GM21390 (cell line): Measurements from ENCODE around the gene RELT.

Experiments used
- ATAC-seq: cut with Tn5 transposase; IDR thresholded peaks from one replicate; pipeline ENCODE4 v1.9.1; 2021; ENCODE audit not compliant: unreplicated experiment

RELT gene

GRCh38 chr11:73347067-73347466 lies 29.1 kb upstream of the RELT start:
- ATAC-seq = no peak

GRCh38 chr11:73348838-73349237 lies 27.4 kb upstream of the RELT start:
- ATAC-seq = no peak

- no peak for ATAC-seq
Observed at GRCh38 chr11:73349633-73350032, 26.6 kb upstream of the RELT start.

DNA sequence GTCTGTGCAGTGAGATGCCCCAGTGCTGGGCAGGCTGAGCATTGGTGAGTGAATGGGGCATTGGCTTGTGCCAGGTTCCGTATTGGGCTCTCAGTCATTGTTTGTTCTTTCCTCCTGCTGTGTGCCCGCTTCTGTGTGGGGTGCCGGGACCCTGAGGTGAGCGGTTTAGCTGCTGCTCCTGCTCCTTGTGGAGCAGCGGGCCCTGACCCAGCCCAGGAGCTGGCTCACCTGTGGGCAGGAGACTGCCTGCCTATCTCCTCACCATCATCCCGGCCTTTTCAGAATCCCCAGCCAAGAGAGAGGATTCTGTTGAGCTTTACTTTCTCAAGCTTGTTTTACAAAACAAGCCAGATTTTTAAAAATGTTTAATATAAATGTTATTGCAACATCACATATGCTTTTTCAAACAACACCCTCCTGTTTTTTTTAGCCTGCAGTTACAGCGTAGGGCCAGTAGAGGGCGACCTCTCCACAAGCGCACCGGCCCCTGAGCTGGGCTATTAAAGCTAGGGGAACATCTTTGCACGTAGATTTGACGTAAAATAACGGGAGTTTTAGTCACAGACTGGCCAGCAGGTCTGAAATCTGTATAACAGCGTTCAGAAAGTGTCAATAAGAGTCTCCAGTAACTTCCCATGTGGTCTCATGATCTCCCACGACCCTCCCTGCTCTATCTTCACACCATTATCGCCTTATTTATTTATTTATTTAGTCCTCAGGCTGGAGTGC lies 25.1 kb upstream of the RELT start:
- ATAC-seq = no peak

- no peak for ATAC-seq
Observed at GRCh38 chr11:73353422-73353821, 22.8 kb upstream of the RELT start.

GRCh38 chr11:73355109-73355508 lies 21.1 kb upstream of the RELT start:
- no peak for ATAC-seq

GRCh38 chr11:73356979-73357860 lies 19.0 kb upstream of the RELT start:
- ATAC-seq = no peak

GRCh38 chr11:73358071-73358470 lies 18.1 kb upstream of the RELT start:
- ATAC-seq = no peak

GRCh38 chr11:73359341-73359740 lies 16.9 kb upstream of the RELT start:
- ATAC-seq = no peak

GRCh38 chr11:73359930-73360742 lies 16.1 kb upstream of the RELT start:
- ATAC-seq = no peak

DNA sequence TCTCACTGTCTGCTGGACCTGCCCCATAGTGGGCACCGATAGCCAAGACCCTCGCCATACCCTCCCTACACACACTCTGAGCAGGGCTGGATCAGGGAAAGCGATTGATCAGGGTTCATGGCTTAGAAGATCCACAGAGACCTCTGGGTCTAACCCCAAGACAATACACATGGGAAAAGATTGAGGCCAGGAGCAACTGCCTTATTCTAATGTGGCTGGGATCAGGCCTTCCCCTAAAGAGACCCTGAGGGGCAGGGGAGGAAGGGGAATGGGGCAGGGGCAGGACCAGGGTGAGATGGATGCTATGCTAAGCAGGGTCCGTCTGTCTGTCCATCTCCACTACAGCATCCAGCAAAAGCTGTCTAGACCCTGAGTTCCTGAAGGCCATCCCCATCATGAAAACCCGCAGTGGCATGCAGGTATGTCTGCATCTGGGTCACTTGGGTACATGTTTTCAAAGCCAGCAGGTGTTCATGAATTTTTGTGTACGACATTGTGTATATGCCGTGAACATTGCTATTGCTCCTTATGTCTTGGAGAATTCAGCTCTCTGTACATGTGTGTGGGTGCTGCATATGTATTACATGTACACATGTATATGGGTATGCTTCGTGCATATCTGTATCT lies 15.3 kb upstream of the RELT start:
- no peak for ATAC-seq

- ATAC-seq = no peak
Observed at GRCh38 chr11:73361953-73362776, 14.0 kb upstream of the RELT start.

- no peak for ATAC-seq
Observed at GRCh38 chr11:73363147-73363546, 13.1 kb upstream of the RELT start.

GRCh38 chr11:73365352-73366264 lies 10.6 kb upstream of the RELT start:
- no peak for ATAC-seq

- no peak for ATAC-seq
Observed at GRCh38 chr11:73366265-73366610, 10.0 kb upstream of the RELT start.

- ATAC-seq = no peak
Observed at GRCh38 chr11:73366953-73367352, 9.2 kb upstream of the RELT start.

GRCh38 chr11:73367482-73368024 lies 8.6 kb upstream of the RELT start:
- no peak for ATAC-seq

DNA sequence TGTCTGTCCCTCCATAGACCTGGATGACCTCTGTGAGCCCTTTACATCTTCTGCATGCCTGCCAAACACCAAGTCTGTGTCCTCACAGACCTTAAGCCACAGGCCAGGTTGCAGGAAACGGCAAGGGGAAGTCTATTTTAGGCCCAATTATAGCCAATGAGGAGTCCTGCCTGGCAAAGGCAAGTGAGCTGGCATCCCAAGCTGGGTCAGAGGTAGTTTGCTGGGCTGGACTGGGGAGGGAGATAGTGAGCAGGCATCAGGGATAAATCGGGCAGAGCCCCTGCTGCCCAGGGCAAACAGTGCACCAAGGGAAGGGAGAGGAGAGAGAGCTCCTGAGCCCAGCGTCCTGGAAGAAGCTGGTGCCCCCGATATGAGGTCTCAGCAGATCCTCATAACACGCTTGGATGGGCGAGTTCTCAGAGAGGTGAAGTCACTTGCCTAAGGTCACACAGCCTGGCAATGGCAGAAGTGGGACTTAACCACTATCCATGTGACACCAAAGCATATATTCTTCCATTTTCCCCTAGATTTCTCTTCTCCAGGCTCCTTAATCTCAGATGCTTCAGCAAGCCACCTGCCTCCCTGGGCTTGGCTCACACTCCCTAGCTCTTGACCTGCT lies 3.7 kb upstream of the RELT start:
- no peak for ATAC-seq
